ENCODE data around the gene OR52A5.

DNA sequence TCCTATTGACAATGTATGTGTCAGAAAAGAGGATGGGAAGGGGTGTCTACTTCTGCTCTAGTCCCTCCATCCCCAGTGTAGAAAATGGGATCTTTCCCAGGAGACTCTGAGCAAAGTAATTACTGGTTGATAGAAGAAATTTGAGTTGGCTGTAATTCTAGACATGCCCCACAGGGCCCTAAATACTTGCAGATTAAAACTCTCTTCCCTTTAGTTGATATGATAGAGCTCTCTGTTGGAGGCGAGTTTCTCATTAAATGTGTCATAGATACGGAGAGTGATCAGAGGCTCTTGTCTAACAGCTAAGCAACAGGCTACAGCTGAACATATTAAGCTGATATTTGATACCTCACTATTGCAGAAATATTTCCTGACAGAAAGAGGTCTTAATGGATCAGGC, 35.9 kb downstream of the OR52A5 start:
- TF ChIP-seq POLR2A (IDR thresholded peaks at IDR 0.05) (no peak), POLR2AphosphoS5 (IDR thresholded peaks at IDR 0.05) (no peak)
- TF ChIP-seq, protein P1, sequence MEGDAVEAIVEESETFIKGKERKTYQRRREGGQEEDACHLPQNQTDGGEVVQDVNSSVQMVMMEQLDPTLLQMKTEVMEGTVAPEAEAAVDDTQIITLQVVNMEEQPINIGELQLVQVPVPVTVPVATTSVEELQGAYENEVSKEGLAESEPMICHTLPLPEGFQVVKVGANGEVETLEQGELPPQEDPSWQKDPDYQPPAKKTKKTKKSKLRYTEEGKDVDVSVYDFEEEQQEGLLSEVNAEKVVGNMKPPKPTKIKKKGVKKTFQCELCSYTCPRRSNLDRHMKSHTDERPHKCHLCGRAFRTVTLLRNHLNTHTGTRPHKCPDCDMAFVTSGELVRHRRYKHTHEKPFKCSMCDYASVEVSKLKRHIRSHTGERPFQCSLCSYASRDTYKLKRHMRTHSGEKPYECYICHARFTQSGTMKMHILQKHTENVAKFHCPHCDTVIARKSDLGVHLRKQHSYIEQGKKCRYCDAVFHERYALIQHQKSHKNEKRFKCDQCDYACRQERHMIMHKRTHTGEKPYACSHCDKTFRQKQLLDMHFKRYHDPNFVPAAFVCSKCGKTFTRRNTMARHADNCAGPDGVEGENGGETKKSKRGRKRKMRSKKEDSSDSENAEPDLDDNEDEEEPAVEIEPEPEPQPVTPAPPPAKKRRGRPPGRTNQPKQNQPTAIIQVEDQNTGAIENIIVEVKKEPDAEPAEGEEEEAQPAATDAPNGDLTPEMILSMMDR (IDR thresholded peaks at IDR 0.05): no peak
